GM12873 (cell line): Measurements from ENCODE around the gene IRGQ.

Source experiments
- TF ChIP-seq, protein P1 (sequence below): IDR thresholded peaks from 2 replicates; pipeline ENCODE4 v1.5.1; 2012; ENCODE audit warnings: low read depth, mild to moderate bottlenecking, moderate library complexity, low read length, control low read depth; ENCODE audit not compliant: insufficient read depth; ENCODE audit errors: missing control alignments

Gene IRGQ

DNA sequence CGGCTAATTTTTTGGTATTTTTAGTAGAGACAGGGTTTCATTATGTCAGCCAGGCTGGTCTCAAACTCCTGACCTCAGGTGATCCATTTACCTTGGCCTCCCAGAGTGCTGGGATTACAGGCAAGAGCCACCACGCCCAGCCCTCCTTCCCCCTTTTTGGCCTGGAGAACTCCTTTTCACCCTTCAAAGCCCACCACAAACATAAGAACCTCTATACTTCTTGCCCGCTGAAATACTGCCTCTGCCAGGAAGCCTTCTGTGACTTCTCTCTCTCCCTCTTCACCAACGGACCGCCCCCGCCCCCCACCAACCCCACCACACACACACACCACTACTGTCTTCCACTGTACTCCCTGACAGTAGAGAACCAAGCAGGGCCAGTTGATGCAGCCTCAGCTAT lies 21.0 kb upstream of the IRGQ start:
- TF ChIP-seq, protein P1, sequence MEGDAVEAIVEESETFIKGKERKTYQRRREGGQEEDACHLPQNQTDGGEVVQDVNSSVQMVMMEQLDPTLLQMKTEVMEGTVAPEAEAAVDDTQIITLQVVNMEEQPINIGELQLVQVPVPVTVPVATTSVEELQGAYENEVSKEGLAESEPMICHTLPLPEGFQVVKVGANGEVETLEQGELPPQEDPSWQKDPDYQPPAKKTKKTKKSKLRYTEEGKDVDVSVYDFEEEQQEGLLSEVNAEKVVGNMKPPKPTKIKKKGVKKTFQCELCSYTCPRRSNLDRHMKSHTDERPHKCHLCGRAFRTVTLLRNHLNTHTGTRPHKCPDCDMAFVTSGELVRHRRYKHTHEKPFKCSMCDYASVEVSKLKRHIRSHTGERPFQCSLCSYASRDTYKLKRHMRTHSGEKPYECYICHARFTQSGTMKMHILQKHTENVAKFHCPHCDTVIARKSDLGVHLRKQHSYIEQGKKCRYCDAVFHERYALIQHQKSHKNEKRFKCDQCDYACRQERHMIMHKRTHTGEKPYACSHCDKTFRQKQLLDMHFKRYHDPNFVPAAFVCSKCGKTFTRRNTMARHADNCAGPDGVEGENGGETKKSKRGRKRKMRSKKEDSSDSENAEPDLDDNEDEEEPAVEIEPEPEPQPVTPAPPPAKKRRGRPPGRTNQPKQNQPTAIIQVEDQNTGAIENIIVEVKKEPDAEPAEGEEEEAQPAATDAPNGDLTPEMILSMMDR, result no peak

DNA sequence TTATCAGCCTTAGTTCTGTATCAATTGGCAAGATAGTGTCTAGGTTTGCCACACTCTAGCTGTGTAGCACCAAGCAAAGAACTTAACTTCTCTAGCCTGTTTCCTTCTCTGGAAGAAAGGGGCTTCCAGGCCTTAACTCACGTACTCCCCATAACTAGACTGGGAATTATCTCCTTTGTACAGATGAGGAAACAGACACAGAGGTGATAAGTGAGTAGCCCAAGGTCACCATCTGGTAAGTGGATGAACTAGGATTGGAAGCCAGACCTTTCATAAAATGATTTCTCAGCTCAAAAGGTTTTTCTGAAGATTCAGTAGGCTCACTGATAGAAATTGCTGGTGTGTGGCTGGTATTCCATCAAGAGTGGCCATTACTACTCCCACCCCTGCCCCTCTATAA lies 20.4 kb upstream of the IRGQ start:
- TF ChIP-seq, protein P1, result no peak

DNA sequence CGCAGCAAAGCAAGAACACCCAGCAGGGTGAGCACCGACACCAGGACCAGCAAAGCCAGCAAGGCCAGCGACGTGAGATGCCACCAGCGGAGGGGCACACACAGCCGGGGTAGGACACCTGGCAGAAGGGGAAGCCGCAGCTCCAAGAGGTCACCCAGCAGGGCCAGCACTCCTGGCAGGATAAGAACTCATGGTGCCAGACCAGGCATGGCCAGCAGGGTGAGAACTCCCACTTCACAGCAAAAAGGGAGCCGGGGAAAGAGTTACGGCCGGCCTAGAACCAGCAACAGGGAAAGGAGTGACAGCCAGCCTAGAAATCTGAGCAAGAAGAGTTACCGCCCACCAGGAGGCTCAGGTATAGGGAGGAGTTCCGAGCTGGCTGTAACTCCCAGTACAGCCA lies 16.4 kb upstream of the IRGQ start:
- TF ChIP-seq, protein P1, result no peak

DNA sequence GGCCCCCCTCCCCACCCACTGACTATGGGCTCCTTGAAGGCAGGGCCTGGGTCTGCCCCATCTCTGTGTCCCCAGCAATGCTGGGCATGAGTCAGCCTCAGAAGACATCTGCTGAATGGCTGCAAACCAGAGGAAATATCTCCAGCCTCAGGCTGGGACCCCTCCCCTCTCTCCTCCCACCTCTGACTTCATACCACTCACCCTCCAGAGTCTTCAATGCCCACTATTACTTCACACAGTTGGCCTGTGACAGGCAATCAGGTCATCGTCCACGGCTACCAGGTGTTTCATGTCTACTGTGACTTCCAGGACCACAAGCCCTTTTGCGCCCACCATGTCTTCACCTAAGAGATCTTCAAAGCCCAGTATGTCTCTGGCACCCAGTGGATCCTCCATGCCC lies 15.9 kb upstream of the IRGQ start, which contains the start of gene SRRM5:
Gene SRRM5 (plus strand): TSS at position 301 of the 400 bp plus-strand sequence. CDS start 34 bp downstream, at position 335.
- TF ChIP-seq, protein P1, result no peak

DNA sequence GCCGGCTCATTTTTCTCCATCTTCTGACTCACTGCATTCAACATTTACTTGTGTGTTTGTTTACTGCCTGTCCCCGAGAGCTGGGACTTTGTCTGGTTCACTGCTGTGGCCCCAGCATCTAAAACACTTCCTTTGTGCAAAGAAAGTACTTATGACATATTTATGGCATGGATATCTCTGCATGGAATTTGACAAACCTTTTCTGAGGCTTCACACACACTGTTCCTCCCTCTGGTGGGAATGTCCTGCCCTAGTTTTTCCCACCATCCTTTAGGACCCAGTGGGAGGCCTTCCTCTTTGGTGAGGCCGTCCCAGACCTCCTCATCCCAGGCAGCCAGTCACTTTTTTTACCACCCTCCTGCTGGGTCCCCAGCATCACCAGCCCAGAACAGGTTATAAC lies 14.6 kb upstream of the IRGQ start:
- TF ChIP-seq, protein P1, result no peak

DNA sequence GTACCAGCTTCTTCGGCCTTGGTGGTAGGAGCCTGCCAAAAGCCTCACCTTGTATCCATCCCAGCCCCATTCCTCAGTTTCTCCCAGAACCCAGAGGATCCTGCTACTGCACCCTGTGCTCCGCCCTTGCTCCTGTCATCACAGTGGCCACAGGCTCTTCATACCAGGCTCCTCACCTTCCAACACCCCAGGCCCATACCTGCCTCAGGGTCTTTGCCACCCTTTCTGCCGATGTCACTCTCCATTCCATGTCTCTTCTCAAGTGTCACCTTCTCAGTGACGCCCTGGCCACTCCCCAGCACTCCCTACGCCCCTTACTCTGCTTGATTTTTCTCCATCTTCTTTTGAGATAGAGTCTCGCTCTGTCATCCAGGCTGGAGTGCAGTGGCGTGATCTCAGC lies 13.9 kb upstream of the IRGQ start:
- TF ChIP-seq, protein P1, result no peak

DNA sequence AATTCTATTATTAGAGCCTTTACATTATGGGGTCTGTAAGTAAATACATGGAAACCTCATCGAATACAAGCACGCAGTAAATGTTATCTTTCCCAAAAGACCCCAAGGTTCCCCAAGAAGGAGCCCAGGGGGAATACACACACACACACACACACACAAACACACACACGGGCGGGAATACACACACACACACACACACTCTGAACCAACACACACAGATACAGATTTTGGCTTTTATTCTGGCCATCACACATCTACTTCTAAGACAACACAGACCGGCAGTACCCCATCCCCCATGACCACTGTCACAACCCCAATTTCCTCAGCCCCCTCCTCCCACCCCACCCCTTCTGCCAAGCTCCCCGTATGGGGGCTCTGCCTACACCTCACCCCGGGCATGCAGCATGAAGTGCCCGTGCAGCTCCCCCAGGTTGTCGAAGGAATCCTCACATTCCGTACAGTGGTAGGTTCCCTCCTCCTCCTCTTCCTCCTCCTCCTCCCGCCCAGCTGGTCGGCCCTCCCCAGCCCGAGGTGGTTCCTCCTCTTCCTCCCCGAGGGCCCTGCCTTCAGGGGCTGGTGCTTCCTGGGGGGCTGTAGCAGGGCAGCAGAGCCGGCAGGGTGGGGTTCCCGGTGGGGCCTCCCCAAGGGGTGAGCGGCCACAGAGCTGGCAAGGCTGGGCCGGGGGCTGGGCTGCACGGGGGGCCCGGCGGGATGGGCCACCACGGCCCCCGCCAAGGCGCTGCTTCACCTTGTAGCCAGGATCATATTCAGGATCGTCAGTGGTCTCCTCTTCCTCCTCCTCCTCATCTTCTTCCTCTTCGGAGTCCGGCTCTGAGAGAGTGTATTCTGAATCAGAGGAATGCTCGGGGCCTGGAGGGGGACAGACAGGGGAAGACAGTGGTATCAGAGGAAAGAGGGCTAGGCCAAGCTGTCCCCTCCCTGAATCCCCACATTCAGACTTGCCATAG lies 11.6 kb upstream of the IRGQ start:
- TF ChIP-seq, protein P1, result no peak
